ENCODE data around the gene TNIP2. TPM values are rescaled to one million over a fixed set of nuclear protein-coding genes. Genes with fewer than 3 reads are reported as not detected.

The TNIP2 gene
- total RNA-seq, 1 donor from 2014 or later: 33.7 TPM

Other genes starting within 250 kb of the TNIP2 start
- gene FAM193A, start 219.7 kb downstream of the TNIP2 start, total RNA-seq: 27.1 and 28.8 TPM in 2 replicates
- gene SH3BP2, start 36.7 kb upstream of the TNIP2 start, total RNA-seq: 33.7 and 35.0 TPM in 2 replicates
- gene ADD1, start 87.5 kb upstream of the TNIP2 start, total RNA-seq: 258 and 280 TPM in 2 replicates
- gene NOP14, start 207.1 kb upstream of the TNIP2 start, total RNA-seq: 28.3 and 35.3 TPM in 2 replicates
- 6.7 and 8.5 TPM in 2 replicates for gene GRK4, start 207.2 kb upstream of the TNIP2 start, total RNA-seq